GM21825 (cell line): ENCODE results near the gene ENPP3.
"Not testable (repeated sequence)": the region's sequence is repeated elsewhere in the genome, so short reads cannot be mapped to it uniquely, and the experiment has no call there.

Experiments used
- ATAC-seq: cut with Tn5 transposase; IDR thresholded peaks from one replicate; pipeline ENCODE4 v1.9.1; 2021; ENCODE audit warnings: mild to moderate bottlenecking, moderate library complexity; ENCODE audit not compliant: unreplicated experiment

ENPP3 gene

DNA sequence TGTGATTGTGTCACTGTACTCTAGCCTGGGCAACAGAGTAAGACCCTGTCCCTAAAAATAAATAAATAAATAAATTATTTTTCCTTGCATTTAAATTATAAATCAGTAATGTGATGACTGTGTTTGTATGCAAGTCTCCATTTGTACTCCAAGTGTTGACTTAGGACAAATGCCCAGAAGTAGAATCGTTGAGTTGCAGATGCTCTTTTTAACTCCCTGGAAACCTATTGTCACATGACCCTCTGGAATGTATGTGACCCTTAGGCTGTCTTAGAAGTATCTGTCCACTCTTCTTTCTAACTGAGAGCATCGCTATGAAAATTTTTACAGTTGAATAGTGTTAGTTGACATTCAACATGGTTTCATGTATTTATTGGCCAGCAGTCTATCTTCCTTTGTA lies 45.3 kb downstream of the ENPP3 start:
- ATAC-seq: no peak

DNA sequence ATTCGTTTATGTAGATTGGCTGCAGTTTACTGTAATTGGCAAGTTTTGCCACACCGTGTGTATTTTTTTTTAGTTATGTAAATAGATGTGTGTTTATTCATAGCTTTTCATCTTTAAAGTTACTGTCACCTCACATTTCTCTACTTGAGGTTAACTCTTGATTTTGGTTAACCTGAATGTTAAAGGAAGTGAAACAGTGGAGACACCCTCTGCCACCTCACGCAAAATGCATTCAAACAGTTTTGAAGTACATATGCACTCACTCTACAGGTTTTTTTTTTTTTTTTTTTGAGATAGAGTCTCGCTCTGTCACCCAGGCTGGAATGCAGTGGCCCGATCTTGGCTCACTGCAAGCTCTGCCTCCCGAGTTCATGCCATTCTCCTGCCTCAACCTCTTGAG lies 46.4 kb downstream of the ENPP3 start:
- peak; percentile 69 for ATAC-seq

DNA sequence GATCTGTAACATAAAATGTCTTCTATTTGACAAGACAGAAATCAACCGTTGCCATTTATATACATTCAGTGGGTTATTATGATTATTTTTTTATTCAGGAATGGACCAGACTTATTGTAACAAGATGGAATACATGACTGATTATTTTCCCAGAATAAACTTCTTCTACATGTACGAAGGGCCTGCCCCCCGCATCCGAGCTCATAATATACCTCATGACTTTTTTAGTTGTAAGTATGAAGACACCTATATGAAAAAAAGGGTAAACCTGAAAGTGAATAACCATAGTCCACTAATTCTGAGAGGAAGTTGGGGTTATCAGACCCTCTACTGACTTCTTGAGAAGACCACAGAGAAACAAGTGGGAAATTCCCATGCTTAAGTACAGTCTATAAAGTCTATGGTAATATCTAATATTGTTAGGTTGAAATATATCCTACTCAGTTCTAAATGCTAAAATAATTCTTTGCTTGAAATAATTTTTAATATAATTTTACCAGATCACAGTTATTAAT lies 48.2 kb downstream of the ENPP3 start:
- ATAC-seq: peak; percentile 68

DNA sequence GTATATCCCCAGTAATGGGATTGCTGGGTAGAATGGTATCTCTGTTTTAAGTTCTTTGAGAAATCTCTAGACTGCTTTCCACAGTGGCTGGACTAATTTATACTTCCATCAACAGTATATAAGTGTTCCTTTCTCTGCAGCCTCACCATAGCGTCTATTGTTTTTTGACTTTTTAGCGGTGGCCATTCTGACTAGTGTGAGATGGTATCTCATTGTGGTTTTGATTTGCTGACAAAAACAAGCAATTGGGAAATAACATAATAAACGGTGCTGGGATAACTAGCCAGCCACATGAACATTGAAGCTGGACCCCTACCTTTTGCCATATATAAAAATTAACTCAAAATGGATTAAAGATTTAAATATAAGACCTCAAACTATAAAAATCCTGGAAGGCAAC lies 49.9 kb downstream of the ENPP3 start:
- no peak for ATAC-seq

DNA sequence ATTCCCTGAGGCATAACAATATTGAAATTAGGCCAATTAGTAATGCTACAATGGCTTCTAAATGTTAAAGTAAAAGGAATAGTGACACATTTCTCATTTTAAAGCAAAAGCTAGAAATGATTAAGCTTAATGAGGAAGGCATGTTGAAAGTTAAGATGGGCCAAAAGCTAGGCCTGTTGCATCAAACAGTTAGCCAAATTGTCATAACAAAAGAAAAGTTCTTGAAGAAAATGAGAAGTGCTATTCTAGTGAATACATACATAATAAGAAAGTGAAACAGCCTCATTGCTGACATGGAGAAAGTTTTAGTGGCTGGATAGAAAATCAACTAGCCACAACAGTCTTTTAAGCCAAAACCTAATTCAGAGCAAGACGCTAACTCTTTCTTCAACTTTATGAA lies 51.2 kb downstream of the ENPP3 start:
- peak; percentile 65 for ATAC-seq

DNA sequence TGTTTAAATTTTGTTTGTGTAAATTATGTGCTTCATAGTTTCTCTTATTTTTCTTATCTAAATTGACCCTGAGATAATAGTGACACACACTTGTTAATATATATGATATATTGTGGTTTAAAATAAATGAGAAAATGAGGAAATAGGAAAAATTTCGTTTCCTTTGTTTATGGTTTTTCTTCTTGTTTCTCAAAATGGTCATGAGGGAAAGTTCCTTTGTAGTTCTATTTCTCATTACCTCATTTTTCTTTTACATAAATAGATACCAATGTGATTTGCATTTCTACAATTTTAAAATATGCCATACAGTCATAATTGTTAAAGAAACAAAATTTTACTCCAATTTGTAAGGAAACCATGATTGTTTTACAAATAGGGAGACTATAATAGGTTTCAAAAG lies 54.9 kb downstream of the ENPP3 start:
- no peak for ATAC-seq

DNA sequence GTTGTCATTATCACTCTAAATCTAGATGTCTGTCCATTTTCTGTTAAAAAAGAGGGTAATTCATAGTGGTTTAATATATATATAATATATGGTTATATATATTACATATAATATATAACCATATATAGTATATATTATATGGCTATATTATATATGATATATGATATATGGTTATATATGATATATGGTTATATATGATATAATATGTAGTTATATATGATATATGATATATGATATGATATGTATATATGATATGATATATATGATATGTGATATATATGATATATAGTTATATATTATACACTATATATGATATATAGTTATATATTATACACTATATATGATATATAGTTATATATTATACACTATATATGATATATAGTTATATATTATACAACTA lies 55.5 kb downstream of the ENPP3 start:
- ATAC-seq: no peak

DNA sequence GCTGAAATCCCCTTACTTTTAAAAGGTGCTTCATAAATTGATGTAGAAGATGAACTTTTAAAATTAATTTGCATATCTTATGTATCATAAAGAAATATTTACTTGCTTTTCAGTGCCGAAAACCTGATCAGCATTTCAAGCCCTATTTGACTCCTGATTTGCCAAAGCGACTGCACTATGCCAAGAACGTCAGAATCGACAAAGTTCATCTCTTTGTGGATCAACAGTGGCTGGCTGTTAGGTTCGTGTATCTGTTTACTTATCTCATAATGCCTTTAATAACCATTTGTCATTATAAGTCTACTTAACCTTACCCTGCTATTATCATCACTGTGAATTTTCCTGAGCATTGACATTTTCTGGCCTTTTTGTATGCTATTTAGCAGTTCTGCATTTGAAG lies 56.3 kb downstream of the ENPP3 start:
- no peak for ATAC-seq

DNA sequence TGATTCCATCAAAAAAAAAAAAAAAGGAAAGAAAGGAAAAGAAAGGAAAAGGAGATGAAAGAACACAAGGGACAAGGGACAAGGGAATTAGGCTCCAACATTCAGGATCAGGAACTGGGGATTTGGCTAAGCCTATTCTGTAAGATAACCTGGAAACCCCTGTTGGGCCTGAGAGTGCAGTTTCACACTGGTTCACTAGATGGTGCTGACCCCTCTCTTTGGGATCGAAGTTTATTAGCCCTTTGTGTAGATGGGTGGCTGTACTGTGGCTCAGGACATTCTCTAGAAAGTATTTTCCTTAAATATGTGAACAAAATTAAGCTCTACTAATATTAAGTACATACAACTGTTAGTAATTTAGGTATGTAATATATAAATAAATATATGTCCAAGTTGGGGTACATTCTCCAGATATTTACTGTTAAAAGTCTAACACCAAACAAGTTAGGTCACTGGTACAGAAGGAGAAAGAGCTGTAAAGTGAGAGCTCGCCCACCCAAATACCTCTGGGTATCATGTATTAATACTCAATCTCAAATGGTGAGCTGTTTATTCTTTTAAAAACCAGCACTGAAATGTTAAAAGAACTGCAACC lies 57.8 kb downstream of the ENPP3 start:
- ATAC-seq: peak; percentile 90

DNA sequence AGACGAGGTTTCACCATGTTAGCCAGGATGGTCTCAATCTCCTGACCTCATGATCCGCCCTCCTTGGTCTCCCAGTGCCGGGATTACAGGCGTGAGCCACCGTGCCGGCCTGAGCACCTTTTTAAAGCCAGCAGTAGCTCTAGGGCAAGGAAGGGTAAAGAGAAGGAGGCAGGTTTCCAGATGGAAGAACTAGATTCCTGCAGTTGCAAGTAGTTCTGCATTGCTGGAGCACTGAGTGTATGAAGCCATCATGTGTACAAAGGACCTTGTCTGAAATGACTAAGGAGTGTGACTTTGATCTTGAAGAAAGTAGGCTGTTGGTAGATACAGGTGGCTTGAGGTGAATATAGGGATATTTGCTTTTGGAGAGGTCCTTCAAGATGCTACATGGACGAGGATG lies 59.9 kb downstream of the ENPP3 start:
- ATAC-seq: no peak

DNA sequence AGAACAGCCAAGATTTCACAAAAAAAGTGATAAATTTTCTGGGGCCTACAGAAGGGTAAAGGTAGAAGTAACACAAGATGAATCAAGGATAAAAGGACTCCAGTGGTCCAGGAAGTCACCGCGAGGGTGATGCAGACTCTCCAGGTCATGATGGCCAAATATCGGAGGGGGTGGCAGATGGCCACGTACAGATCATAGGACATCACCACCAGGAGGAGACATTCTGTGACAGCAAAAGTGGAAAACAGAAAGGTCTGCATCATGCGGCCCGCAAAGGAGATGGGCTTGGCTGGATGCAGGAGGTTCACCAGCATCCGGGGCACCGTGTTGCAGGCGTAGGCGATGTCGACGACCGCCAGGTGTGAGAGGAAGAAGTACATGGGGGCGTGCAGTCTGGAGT lies 63.7 kb downstream of the ENPP3 start:
- not testable (repeated sequence) for ATAC-seq

DNA sequence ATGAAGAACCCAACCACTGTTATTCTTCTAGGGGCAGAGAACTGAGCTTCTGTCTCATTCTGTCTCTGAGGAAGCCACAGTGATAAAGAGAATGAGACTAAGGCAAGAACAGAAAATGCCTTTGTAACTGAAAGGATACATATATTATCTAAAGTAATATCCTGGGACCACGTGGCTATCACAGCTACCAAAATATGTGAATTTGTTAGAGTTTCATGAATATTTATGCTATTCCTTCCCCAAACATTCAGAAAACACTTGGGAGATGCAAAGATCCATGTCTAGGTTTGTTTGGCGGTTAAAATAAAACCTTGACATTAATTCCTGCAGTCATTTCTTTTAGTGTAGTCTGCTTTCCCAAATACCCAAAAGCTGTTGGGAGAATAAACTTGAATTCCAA lies 66.8 kb downstream of the ENPP3 start:
- ATAC-seq: not testable (repeated sequence)

DNA sequence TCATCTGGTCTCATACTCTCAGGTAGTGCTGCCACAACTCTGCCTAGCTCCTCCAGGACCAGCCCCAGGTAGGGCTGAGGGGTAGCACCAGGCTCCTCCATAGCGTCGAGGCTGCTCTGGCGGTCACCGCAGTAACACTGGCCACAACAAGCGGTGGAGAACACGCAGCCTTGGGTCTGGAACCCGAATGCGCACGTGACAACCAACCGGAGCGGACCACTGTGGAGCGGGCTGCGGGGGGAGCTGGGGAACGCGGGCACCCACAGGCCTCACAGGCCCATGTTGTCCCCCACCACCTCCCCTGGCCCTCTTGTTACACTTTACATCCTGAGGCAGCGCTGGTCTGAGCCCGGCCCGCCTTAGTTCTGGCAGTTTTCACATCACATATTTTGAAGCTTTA lies 73.8 kb downstream of the ENPP3 start, which contains the start of gene CTAGE9:
Gene CTAGE9, minus strand, starts transcription at position 101 of the 400 bp plus-strand sequence. Its CDS starts 0 bp downstream, at position 101.
- ATAC-seq: not testable (repeated sequence)

DNA sequence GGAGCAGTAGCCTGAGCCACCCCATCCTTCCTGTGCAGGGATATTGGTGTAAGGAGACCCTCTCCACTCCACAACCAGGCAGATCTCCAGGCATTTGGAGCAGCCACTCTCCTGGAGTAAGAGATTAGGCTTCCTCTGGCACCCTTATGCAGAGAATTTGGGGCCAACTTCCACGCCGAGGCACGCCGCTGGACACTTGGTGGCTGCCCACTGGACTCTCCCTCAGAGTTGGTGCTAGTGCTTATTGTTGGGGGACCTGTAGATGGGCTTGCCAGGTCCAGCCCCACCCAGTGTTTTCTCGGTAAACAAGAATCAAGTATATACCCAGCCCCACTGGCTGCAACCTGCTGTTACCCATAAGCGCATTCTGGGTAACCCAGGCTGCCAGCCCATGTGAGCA lies 78.5 kb downstream of the ENPP3 start:
- ATAC-seq: not testable (repeated sequence)

DNA sequence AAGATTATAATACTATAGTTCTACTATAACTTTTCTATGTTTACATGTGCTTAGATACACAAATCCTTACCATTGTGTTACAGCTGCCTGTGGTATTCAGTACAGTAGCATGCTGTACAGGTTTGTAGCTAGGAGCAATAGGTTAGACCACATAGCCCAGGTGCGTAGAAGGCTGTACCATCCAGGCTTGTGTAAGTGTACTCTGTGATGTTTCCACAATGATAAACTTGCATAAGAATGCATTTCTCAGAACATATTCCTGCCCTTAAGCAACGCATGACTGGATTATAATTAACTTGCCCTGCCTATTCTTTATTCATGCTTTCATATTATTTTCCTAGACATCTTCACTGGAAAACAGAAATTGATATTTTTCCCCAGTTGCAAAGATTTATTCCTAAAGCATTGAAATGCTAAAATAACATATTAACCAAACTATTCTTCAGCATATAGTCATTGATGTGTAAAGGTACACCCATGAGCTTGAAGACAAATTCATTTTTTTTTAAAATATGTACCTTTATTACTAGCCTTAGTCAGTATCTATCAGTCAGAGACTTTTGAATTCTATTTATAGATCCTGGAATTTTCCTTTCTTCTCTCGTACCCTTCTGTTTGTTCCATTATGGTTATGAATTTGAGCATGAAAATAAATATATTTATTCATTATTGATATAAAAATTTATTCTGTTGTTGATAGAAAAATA lies 80.9 kb downstream of the ENPP3 start:
- no peak for ATAC-seq

DNA sequence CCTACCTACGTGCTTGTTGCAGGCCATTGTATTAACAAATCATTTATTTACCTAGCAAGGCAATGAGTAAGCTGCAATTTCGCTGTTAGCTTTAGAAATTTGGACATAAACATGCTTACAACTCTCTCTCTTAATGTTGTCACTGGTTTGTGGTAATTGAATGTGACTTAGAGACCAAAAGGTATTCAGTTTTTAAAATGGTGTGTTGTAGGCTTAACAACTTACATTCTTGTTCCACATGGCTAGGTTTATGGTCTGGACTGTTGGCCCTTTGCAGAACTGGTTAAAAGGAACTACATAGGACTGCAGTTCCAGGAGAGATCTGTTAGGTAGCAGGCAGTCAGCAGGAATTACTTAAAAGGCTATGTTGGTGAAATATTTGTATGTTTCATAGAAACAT lies 84.1 kb downstream of the ENPP3 start:
- no peak for ATAC-seq

DNA sequence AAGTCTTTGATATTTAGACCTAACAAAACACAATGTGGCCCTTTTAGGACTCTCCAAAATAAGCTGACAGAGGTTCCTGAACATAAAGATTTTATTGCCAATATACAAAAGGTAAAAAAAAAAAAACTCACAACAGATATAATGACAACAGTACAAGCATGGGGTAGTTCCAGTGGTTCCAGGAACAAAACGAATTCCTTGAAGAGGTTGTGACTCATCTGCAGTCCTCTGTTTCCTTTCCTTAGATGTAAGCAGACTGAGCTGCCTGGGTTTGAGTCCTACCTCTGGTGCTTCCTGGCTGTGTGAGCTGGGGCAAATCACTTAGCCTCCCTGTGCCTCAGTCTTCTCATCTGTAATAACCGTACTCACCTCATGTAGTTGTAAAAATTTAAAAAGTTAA lies 87.0 kb downstream of the ENPP3 start:
- no peak for ATAC-seq

DNA sequence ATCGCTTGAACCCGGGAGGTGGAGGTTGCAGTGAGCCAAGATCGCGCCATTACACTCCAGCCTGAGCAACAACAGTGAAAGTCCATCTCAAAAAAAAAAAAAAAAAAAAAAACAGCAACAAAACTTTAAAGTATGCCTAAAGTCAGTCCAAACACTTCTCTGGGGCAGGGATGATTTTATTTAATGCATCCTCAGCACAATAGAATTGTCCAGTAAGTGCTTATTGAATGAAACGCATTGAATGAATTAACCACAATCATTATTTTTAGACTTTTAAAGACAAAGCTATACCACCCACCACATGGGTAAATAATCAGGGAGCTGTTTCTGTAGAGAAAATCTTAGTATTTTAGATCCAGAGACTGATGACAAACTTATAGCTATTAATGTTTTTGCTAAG lies 90.4 kb downstream of the ENPP3 start:
- ATAC-seq: no peak

DNA sequence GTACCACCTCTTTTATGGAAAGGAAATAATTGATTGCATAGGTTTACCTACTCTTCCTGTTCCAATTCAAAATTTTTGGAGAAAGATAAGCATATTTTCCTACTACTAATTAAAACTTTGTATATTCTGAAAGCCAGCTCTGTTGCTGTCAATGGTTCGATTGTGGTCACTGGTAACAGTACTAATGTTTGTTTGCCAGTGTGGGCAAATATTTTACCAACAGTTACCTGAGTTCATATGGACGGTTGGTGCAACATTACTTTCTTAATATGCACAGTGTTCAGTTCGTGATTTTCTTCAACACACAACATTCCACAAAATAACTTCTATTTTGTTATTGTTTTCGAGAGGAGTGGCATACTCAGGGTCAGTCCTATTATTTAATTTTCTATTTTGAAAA lies 90.8 kb downstream of the ENPP3 start:
- no peak for ATAC-seq

DNA sequence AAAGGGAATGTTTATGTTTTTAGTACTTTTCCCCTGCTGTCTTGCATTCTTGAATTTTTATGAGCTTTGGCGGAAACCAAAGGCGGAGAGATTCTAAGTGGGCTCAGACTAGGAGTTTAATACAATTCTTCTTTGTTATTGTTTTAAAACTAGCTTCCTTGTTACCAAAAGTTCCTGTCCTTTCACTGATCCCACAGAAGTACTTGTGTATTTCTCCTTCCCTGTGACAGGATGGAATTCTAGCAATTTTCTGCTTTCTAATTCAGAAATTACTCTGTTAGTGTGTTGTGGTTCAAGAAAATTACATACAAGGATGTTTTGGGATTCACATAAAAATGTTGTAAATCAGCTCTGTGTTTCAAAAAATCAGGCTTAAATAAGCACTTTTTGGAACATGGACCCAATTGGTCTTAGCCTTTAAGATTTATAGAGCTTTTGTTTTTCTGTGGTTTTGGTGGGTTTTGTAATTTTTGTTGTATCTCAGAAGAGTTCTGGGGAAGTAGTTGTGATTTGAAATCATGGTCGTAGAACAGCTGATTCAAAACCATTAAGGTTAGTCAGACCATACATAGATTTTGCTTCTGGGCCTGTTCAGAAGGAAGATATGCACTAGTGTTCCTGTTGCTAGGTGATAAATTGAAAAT lies 91.3 kb downstream of the ENPP3 start:
- ATAC-seq: no peak

DNA sequence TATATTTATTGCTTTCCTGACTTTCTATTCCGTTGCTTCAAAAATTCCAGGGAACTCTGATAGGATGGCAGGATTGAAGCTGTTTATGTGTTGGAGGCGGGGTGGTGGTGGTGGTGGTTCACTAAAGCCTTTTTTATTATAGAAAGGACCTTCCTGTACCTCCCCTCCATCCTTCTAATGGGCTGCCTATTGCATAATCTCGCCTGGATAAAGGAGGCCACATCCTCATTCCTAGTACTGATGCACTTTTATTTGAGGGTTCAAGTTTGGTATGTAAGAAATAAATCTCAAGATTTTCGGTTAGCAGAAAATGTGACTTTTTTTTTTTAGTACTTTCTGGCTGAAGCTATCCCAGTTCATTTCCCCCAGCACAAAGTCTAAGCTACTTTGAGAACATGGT lies 92.4 kb downstream of the ENPP3 start:
- ATAC-seq: no peak

DNA sequence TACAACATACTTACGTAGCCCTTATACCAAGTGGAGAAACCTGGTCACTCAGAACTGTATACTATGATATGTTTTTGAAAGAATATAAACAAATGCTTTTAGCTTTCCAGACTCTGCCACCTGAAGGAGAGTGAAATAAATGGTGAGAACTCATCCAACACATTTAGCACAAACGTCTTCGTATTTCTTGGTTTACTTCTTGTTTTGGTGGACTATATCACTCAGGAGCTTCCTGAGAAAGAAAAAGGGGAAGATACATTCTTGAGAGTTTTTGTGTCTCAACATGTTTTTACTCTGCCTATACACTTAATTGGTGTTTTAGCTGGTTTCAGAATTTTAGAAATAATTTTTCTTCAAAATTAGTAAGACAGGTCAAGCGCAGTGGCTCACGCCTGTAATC lies 93.2 kb downstream of the ENPP3 start:
- ATAC-seq: no peak
